Measurements from ENCODE around the gene MRPS18A. TPM values are rescaled to one million over a fixed set of nuclear protein-coding genes. Genes with fewer than 3 reads are reported as not detected.

MRPS18A gene
- total RNA-seq, 1 donor from 2014 or later: 31.9 TPM

DNA sequence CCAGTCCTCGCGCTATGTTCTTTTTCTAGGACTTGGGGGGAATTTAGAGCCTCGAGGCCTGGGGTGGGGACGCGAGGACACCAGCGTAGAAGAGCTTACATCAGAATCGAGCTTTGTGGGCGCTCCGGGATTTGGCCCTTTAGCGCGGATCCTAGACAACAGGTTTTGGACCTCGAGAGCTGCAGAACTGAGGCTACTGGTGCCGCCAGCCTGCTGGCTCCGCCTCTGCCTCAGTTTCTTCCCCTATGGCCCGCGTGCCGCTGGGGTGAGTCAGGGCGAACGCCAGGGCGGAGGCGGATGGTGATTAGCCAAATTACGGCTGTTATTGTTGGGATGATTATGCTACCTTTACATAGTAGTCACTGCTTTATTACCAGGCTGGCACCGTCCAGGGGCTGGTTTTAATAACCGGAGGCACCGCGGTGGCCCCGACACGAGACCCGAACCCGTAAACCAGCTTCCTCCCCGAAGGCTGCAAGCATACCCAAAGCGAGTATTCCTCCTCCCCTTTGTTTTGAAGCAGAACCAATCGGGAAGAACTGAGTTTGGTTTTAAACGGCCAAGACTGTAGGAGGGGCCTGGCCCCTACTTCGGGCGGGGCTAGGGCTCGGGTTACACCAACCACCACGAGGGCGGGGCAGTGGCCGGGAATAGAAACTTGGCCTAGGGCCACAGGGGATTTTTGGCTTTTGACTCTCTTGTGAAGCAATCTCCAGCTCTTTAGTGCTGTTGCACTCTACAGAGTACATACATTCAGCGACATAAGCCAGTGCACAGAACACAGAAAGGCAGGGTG lies 57.9 kb downstream of the MRPS18A start:
- Histone ChIP-seq H3K27ac (peak overlapping the region; percentile 99), H3K4me1 (peaks cover 28% of the 10 kb centered on the region), H3K4me3 (peak overlapping the region; percentile 91 to 94), H3K9me3 (no peaks in the 10 kb centered on the region), H3K27me3 (no peaks in the 10 kb centered on the region), H3K36me3 (peaks cover 0 to 15% of the 10 kb centered on the region in 2 donors)
- peak in 1 of 2 donors; percentile 98 for DNase-seq (ENCODE audit: extremely low spot score in 2 of 2)
- intact Hi-C loops (cut with DNase I): loop anchor here (5.0 kb wide), 1 partner anchor 143 kb away; the partner anchor contains the start of gene VEGFA
- TF ChIP-seq POLR2AphosphoS5 (IDR thresholded peaks at IDR 0.05; ENCODE audit: insufficient read depth in 1 of 2, low read depth in 1 of 2) (peak; percentile 93 to 94), POLR2A (IDR thresholded peaks at IDR 0.05) (peak in 1 of 2 donors; percentile 86)
- TF ChIP-seq, protein P1, sequence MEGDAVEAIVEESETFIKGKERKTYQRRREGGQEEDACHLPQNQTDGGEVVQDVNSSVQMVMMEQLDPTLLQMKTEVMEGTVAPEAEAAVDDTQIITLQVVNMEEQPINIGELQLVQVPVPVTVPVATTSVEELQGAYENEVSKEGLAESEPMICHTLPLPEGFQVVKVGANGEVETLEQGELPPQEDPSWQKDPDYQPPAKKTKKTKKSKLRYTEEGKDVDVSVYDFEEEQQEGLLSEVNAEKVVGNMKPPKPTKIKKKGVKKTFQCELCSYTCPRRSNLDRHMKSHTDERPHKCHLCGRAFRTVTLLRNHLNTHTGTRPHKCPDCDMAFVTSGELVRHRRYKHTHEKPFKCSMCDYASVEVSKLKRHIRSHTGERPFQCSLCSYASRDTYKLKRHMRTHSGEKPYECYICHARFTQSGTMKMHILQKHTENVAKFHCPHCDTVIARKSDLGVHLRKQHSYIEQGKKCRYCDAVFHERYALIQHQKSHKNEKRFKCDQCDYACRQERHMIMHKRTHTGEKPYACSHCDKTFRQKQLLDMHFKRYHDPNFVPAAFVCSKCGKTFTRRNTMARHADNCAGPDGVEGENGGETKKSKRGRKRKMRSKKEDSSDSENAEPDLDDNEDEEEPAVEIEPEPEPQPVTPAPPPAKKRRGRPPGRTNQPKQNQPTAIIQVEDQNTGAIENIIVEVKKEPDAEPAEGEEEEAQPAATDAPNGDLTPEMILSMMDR (IDR thresholded peaks at IDR 0.05): no peak

DNA sequence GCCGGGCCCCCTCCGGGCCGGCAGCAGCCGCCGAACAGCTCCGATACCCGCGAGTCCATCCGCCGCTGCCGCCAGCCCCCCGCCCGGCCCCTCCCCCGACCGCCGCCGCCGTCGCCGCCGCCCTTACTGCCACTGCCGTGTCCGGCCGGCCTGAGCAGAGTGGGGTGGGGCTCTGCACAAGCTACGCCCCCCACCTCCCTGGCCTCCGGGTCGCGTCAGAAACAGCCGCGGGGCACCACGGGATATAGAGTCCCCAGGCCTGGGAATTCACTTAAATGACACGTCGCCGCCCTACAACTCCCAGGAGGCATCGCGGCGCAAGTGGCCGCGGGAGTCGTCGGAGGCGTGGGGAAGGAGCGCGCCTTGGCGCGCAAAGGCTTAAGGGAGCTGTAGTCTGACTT lies 58.5 kb downstream of the MRPS18A start, which contains the start of gene GTPBP2:
Gene GTPBP2 (minus strand): TSS at position 161 of the 401 bp plus-strand sequence. CDS start 102 bp downstream, at position 59.
- Histone ChIP-seq H3K36me3 (peaks cover 0 to 21% of the 10 kb centered on the region in 2 donors), H3K27ac (peak within 1 kb of the TSS; percentile 99), H3K4me3 (peak within 1 kb of the TSS; percentile 91 to 94), H3K27me3 (no peaks in the 10 kb centered on the region), H3K9me3 (no peaks in the 10 kb centered on the region), H3K4me1 (peaks cover 28% of the 10 kb centered on the region)
- peak; percentile 99 to 100 for DNase-seq (ENCODE audit: extremely low spot score in 2 of 2)
- intact Hi-C loops (cut with DNase I): loop anchor here (5.0 kb wide), 1 partner anchor 143 kb away; the partner anchor contains the start of gene VEGFA
- TF ChIP-seq, protein P1 (IDR thresholded peaks at IDR 0.05): no peak
- TF ChIP-seq POLR2AphosphoS5 (IDR thresholded peaks at IDR 0.05; ENCODE audit: insufficient read depth in 1 of 2, low read depth in 1 of 2) (peak in 1 of 2 donors; percentile 94), POLR2A (IDR thresholded peaks at IDR 0.05) (peak in 1 of 2 donors; percentile 32)

- no peaks in the 10 kb centered on the region for H3K9me3 ChIP-seq
- H3K27ac ChIP-seq: peak overlapping the region; percentile 97
- DNase-seq (ENCODE audit: extremely low spot score in 2 of 2): no peak
- H3K27me3 ChIP-seq: no peaks in the 10 kb centered on the region
- peaks cover 28% of the 10 kb centered on the region for H3K4me1 ChIP-seq
- H3K36me3 ChIP-seq: peaks cover 0 to 27% of the 10 kb centered on the region in 2 donors
- TF ChIP-seq, protein P1 (IDR thresholded peaks at IDR 0.05): no peak
- no peak for TF ChIP-seq POLR2AphosphoS5 (IDR thresholded peaks at IDR 0.05; ENCODE audit: insufficient read depth in 1 of 2, low read depth in 1 of 2)
- TF ChIP-seq POLR2A (IDR thresholded peaks at IDR 0.05): no peak
- peak overlapping the region; percentile 91 to 94 for H3K4me3 ChIP-seq
- intact Hi-C loops (cut with DNase I): loop anchor here (5.0 kb wide), 1 partner anchor 144 kb away; the partner anchor contains the start of gene VEGFA
Observed at GRCh38 chr6:43628393-43629103, 59.0 kb downstream of the MRPS18A start.

- H3K9me3 ChIP-seq: no peaks in the 10 kb centered on the region
- TF ChIP-seq, protein P1 (IDR thresholded peaks at IDR 0.05): no peak
- TF ChIP-seq POLR2AphosphoS5 (IDR thresholded peaks at IDR 0.05; ENCODE audit: insufficient read depth in 1 of 2, low read depth in 1 of 2) (peak in 1 of 2 donors; percentile 13), POLR2A (IDR thresholded peaks at IDR 0.05) (no peak)
- H3K4me1 ChIP-seq: peaks cover 28% of the 10 kb centered on the region
- H3K4me3 ChIP-seq: peak overlapping the region; percentile 17 to 91
- peak overlapping the region; percentile 97 for H3K27ac ChIP-seq
- H3K36me3 ChIP-seq: peaks cover 0 to 37% of the 10 kb centered on the region in 2 donors
- H3K27me3 ChIP-seq: no peaks in the 10 kb centered on the region
- intact Hi-C loops (cut with DNase I): loop anchor here (5.0 kb wide), 1 partner anchor 145 kb away; the partner anchor contains the start of gene VEGFA
- no peak for DNase-seq (ENCODE audit: extremely low spot score in 2 of 2)
Observed at GRCh38 chr6:43627008-43627825, 60.4 kb downstream of the MRPS18A start.

Data from vagina (tissue), 2 donors.